GM19395 (cell line): ENCODE measurements around the gene BBS12.

Source experiments
- ATAC-seq: cut with Tn5 transposase; IDR thresholded peaks from one replicate; pipeline ENCODE4 v1.9.1; 2021; ENCODE audit warnings: mild to moderate bottlenecking, moderate library complexity; ENCODE audit not compliant: unreplicated experiment

BBS12 gene

DNA sequence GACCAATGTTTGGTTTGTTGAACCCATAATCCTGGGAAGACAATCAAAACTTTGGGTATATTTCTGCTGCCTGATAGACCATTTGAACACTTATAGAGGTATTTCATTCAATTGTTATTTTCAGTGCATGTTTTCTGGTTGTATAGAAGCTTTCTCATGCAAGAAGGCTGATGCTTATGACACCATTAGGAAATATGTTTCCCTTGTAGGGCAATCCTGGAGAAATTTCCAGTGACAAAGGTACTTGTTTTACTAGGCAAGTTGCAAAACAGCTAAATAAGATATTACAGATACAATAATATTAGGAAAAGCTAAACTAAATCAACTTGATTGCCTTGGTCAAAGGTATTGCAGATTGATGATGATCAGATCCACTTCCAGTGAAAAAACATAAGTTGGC lies 61.3 kb downstream of the BBS12 start:
- ATAC-seq: no peak
